ENCODE results near the gene DEPDC1B.

DNA sequence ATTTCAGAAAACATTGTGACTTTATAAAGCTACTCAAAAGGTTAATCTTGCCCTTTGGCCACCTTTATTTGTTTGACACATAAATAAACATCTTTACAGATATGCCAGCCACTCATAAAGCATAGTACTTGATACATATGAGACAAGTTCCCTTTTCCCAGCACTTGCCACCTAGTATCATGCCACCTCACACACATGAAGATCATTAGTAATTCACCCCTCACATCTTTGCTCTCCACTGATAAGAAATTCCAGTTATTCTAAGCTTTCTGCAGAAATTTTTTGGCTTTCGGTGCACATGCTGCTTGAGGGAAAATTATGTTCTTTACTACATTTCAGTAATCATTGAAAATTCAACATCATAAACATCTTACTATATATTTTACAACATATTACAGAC, 59.1 kb downstream of the DEPDC1B start:
- TF ChIP-seq, protein P1, sequence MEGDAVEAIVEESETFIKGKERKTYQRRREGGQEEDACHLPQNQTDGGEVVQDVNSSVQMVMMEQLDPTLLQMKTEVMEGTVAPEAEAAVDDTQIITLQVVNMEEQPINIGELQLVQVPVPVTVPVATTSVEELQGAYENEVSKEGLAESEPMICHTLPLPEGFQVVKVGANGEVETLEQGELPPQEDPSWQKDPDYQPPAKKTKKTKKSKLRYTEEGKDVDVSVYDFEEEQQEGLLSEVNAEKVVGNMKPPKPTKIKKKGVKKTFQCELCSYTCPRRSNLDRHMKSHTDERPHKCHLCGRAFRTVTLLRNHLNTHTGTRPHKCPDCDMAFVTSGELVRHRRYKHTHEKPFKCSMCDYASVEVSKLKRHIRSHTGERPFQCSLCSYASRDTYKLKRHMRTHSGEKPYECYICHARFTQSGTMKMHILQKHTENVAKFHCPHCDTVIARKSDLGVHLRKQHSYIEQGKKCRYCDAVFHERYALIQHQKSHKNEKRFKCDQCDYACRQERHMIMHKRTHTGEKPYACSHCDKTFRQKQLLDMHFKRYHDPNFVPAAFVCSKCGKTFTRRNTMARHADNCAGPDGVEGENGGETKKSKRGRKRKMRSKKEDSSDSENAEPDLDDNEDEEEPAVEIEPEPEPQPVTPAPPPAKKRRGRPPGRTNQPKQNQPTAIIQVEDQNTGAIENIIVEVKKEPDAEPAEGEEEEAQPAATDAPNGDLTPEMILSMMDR (IDR thresholded peaks at IDR 0.05): no peak
- TF ChIP-seq POLR2AphosphoS5 (IDR thresholded peaks at IDR 0.05; ENCODE audit: low read depth, low read length): no peak
- TF ChIP-seq, protein P2, sequence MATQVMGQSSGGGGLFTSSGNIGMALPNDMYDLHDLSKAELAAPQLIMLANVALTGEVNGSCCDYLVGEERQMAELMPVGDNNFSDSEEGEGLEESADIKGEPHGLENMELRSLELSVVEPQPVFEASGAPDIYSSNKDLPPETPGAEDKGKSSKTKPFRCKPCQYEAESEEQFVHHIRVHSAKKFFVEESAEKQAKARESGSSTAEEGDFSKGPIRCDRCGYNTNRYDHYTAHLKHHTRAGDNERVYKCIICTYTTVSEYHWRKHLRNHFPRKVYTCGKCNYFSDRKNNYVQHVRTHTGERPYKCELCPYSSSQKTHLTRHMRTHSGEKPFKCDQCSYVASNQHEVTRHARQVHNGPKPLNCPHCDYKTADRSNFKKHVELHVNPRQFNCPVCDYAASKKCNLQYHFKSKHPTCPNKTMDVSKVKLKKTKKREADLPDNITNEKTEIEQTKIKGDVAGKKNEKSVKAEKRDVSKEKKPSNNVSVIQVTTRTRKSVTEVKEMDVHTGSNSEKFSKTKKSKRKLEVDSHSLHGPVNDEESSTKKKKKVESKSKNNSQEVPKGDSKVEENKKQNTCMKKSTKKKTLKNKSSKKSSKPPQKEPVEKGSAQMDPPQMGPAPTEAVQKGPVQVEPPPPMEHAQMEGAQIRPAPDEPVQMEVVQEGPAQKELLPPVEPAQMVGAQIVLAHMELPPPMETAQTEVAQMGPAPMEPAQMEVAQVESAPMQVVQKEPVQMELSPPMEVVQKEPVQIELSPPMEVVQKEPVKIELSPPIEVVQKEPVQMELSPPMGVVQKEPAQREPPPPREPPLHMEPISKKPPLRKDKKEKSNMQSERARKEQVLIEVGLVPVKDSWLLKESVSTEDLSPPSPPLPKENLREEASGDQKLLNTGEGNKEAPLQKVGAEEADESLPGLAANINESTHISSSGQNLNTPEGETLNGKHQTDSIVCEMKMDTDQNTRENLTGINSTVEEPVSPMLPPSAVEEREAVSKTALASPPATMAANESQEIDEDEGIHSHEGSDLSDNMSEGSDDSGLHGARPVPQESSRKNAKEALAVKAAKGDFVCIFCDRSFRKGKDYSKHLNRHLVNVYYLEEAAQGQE (IDR thresholded peaks at IDR 0.05; ENCODE audit: insufficient read depth in 1 of 2, low read depth in 2 of 2, low read length in 1 of 2): no peak
